GM19193 (cell line): ENCODE data around the gene TMOD2.

Source experiments
- POLR2A ChIP-seq: IDR thresholded peaks from 4 replicates; pipeline ENCODE4 v1.6.1; 2011; ENCODE audit not compliant: insufficient read depth, insufficient read length; ENCODE audit errors: extremely low read depth

TMOD2 gene

DNA sequence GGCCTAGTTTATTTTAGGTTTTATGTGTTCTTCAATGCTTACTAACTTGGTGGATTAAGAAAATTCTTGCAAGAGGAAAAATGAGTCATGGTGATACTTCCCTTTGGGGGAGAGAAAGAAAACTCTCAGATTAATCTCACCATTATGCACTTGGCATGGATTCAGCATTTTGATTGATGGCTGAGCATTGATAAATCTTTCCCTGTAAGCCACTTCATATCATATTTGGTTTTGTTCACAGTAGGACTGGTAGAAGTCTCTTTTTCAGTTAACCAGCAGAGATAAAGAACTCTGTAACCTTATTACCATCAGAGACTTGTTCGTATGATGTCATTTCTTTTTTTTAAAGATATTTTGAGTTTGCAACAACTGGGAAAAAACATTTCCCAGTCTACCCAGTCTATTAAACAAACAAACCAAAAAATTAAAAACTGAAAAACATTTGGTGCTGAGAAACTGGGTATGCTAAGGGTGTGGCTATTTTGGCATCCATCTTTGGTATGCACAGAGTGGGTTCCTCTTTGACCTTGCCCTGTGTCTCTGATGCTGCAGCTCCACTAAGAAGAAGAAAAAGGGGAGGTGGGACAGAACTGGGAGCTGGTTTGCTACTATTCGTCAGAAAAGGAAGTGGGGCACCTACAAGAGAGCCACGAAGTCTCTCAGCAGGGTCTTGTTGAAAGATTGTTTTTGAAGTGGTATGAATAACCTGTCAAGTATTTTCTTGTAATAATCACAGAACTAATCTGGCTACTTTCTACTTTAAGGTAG lies 95.2 kb downstream of the TMOD2 start:
- no peak for TF ChIP-seq POLR2A

DNA sequence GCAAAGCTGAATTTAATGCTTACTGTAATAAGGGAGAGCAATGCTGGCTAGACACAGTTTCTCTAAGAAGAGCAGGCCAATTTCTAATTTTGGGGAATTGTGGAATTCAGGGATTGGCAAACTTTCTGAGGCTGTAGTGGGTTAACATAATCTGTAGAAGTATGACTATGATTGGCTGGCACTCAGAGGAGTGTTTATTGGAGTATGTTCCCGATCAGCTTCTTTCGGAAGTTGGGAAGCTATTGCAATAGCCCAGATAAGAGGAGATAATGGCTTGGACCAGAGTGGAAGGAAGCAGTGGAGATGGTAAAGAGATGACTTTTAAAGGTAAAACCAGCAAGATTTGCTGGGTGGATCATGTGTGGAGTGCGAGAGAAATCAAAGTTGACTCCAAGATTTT lies 97.4 kb downstream of the TMOD2 start:
- TF ChIP-seq POLR2A = no peak

DNA sequence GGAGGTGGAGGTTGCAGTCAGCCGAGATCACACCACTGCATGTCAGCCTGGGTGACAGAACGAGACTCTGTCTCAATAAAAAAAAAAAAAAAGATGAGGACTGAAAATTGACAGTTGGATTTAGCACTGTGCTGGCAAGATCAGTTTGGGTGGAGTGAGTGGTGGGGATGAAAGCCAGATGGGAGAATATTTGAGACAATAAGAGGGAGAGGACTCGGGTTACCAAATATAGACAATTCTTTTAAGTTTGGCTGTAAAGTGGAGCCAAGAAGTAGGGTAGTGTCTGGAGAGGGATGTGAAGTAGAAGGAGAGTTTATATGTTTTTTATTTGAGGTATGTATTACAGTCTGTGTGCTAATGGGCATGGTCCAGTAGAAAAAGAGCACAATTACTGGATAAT lies 98.5 kb downstream of the TMOD2 start:
- no peak for TF ChIP-seq POLR2A

DNA sequence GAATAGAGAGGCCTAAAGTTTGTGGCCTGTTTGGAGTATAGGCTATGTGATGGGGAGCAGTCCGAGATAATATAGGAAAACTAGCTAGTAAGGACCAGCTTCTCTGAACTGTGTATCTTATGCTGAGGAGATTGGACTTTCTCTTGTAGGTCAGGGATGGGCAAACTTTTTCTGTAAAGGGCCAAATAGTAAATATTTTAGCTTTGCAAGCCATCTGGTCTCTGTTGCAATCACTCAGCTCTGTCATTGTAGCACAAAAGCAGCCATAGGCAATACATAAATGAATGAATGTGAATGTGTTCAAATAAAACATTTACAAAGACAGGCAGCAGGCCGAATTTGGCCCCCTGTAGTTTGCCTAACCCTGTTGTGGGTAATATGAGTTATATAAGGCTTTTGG lies 102.6 kb downstream of the TMOD2 start:
- no peak for TF ChIP-seq POLR2A

DNA sequence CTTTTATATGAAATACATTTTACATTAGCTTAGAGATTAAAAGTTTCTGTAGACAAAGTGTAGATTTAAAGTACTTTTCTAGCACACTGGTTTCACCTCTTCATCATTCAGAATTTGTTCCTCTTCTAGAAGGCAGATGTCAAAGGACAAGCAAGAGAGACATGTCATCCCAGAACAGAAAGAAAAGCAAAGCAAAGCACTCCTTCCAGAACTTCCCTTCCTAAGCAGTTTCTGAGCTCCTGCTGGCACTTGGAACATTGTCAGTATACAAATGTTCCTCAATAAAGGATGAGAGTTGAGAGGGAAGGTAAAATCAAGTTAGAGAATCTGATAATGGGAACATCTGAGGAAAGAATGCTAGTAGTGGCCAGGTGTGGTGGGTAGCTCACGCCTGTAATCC lies 104.2 kb downstream of the TMOD2 start:
- TF ChIP-seq POLR2A = no peak

DNA sequence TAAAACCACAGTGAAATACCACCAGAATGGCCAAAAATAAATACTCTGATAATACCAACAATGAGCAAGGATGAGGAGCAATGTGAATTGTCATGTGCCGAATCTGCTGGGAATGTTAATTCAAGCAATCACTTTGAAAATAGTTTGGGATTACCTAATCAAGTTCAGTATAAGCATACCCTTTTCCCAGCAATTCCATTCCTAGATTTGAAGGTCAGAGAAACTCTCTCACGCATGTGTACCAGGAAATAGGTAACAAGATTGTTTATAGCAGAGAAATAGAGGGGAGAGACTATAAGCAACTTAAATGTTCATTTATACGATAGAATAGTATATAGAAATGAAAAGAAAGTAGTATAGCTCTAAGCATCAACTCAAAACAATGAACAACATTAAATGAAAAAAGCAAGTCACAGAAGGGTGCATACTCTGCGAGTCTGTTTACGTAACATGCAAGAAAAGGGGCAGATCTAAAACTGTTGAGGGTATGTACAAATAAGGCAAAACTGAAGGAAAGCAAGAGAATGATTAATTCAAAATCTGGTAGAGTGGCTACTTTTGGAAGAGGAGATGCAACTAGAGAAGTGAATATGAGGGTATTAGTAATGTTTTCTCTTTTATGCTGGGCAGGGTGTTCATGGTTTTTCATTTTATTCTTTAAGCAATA lies 105.5 kb downstream of the TMOD2 start:
- TF ChIP-seq POLR2A = no peak

DNA sequence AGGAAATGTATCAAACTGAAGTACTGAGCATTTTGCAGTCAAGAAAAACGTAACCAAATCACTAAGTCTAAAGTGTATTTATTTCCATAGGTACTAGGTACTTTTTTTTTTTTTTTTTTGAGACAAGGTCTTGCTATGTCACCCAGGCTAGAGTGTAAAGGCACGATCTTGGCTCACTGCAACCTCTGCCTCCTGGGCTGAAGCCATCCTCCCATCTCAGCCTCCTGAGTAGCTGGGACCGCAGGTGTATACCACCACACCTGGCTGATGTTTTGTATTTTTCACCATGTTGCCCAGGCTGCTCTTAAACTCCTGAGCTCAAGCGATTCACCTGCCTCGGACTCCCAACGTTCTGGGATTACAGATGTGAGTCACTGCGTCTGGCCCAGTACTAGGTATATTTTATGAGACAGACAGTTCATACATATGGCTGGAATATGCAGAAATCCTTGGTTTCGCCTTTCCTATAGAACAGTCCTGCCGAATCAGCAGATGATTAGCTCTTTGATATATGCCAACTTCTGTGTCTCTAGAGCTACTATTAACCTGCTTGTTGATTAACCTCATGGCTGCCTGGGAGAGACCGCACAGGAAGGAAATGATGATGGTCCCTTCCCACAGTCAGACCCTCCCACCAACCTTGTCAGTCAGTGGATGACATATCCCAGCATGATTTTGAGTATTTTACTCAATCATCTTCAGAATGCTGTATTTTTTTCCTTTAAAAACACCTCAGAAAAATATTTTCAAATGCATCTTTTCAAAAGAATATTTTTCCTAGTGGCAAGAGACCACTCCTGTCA lies 110.4 kb downstream of the TMOD2 start:
- no peak for TF ChIP-seq POLR2A

DNA sequence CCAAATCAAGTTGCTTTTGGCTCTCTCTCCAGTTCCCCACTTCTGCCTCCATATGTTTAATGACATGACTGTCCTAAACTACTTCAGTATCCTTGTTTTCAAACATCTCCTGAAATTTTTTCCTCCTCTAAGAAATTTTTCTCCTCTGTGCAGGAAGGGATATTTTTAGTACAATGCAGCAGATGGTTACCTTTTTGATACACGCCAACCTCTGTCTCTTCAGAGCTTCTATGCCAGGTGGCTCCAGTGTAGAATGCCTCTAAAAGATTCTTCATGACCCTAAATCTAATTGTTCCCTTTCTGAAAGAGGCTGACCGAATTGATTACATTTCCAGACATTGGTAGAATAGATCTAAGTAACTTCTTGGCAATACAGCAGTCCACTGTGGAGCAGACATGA lies 111.7 kb downstream of the TMOD2 start:
- TF ChIP-seq POLR2A = no peak

DNA sequence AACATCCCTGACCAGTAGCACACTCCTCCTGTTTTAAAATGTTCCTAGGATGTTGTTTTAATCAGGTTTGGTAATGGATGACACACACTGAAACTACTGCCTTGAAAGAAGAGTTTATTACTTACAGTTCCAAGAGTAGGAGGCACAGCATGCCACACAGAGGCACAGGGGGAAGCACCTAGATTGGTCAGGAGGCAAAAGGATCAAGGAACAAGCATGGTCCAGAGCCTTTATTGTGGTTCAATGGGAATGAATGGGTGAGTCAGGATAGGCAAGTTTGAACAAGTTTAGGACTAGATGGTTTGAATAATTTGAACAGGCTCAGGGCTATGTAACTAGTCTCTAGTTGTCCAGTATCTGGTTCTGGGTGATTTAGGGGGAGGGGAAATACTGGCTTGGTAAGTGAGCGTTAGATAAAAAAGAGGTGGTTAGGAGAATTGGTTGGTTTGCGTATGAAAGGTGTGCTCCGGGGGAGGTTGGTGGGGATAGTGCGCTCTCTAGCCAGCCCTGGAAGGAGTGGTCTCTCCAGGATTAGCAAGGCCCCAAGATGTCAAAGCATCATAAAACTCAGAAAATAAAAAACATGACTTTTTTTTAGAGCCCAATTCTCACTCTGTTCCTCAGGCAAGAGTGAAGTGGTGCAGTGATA lies 113.1 kb downstream of the TMOD2 start:
- TF ChIP-seq POLR2A = no peak

DNA sequence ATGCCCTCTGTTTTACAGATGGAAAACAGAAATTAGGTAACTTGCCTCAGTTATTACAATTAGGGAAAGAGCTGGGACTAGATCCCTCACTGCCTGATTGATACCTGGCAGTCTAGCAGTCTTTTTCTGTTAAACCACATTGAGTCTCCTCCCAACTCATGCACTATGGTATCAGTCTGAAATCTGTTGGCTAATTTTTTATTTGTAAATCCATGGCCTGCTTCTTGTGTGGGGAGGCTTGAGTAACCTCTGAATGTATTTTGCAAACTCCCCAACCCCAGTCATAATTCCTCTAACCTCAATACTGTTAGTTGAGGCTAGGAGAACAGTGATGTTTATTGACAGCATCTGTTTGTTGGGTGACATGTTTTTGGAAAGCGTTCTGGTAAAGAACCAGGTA lies 113.9 kb downstream of the TMOD2 start:
- no peak for TF ChIP-seq POLR2A
